Duodenal mucosa (tissue), 2 donors: ENCODE measurements around the gene CRYBG1.
"Not testable (repeated sequence)": the region's sequence is repeated elsewhere in the genome, so short reads cannot be mapped to it uniquely, and the experiment has no call there.

ENCODE experiments used
- H3K27ac ChIP-seq: one replicate; pipeline ENCODE4 v1.7.0; 2013; ENCODE audit warnings: low read depth, low read length
- H3K27me3 ChIP-seq, 2 donors: one replicate each; pipeline ENCODE4 v1.7.0; 2013; ENCODE audit warnings: low read length in 2 of 2, control low read depth in 1 of 2; ENCODE audit not compliant: insufficient read depth in 2 of 2, control insufficient read depth in 1 of 2
- H3K36me3 ChIP-seq, 2 donors: one replicate each; pipeline ENCODE4 v1.7.0; 2013; ENCODE audit warnings: low read length in 2 of 2, control low read depth in 1 of 2; ENCODE audit not compliant: insufficient read depth in 2 of 2, control insufficient read depth in 1 of 2
- H3K4me1 ChIP-seq, 2 donors: one replicate each; pipeline ENCODE4 v1.7.0; 2013; ENCODE audit warnings: low read length in 2 of 2, control low read depth in 1 of 2; ENCODE audit not compliant: insufficient read depth in 2 of 2, control insufficient read depth in 1 of 2
- H3K4me3 ChIP-seq, 2 donors: one replicate each; pipeline ENCODE4 v1.7.0; 2013; ENCODE audit warnings: low read length in 2 of 2, low read depth in 1 of 2
- H3K9ac ChIP-seq, 2 donors: one replicate each; pipeline ENCODE4 v1.7.0; 2013; ENCODE audit warnings: low read length in 2 of 2, low read depth in 1 of 2
- H3K9me3 ChIP-seq, 2 donors: one replicate each; pipeline ENCODE4 v1.7.0; 2013; ENCODE audit warnings: low read length in 2 of 2, control low read depth in 1 of 2; ENCODE audit not compliant: control insufficient read depth in 1 of 2

The CRYBG1 gene

DNA sequence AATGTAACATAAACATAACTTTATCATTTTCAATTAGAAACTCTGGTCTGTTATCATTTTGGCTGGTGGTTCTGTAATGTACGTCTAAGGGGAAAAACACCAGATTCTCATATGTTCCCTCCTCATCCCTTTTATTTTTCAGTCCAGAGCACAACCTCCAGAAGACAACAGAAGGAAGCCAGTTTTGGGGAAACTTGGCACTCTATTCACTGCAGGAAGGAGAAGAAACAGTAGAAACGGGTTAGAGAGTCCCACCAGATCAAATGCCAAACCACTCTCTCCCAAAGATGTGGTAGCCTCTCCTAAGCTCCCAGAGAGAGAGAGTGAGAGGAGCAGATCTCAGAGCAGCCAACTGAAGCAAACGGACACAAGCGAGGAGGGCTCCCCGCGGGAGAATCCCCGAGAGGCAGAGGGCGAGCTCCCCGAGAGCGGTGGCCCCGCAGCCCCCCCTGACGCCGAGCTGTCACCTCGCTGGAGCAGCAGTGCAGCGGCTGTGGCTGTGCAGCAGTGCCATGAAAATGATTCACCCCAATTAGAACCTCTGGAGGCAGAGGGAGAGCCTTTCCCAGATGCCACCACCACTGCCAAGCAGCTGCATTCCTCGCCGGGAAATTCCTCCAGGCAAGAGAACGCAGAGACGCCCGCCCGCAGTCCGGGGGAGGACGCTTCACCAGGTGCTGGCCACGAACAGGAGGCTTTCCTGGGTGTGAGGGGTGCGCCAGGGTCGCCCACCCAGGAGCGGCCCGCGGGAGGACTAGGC is 151.0 kb downstream of the CRYBG1 start:
- peaks cover 16 to 30% of the 10 kb centered on the region in 2 donors for H3K4me1 ChIP-seq
- peaks cover 0 to 4% of the 10 kb centered on the region in 2 donors for H3K27me3 ChIP-seq
- peak overlapping the region; percentile 83 to 91 for H3K9ac ChIP-seq
- peak overlapping the region; percentile 72 to 81 for H3K4me3 ChIP-seq
- H3K27ac ChIP-seq = peak overlapping the region; percentile 67
- no peaks in the 10 kb centered on the region for H3K9me3 ChIP-seq
- no peaks in the 10 kb centered on the region for H3K36me3 ChIP-seq

DNA sequence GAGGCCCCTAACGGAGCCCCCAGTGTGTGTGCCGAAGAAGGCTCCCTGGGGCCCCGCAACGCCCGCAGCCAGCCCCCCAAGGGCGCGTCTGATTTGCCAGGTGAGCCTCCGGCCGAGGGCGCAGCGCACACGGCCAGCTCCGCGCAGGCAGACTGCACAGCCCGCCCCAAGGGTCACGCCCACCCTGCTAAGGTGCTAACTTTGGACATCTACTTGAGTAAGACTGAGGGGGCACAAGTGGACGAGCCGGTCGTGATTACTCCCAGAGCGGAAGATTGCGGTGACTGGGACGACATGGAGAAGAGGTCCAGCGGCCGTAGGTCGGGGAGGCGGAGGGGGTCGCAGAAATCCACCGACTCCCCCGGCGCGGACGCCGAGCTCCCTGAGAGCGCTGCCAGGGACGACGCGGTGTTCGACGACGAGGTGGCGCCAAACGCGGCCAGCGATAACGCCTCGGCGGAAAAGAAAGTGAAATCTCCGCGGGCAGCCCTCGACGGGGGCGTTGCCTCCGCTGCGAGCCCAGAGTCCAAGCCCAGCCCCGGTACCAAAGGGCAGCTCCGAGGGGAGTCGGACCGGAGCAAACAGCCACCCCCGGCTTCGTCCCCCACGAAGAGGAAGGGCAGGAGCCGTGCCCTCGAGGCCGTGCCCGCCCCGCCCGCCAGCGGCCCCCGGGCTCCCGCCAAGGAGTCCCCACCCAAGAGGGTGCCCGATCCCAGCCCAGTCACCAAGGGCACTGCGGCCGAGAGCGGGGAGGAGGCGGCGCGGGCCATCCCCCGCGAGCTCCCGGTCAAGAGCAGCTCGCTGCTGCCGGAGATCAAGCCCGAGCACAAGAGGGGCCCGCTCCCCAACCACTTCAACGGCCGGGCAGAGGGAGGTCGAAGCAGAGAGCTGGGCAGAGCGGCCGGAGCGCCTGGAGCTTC is 151.8 kb downstream of the CRYBG1 start:
- H3K36me3 ChIP-seq = no peaks in the 10 kb centered on the region
- H3K4me3 ChIP-seq = peak overlapping the region; percentile 72 to 81
- H3K4me1 ChIP-seq = peaks cover 21 to 32% of the 10 kb centered on the region in 2 donors
- peaks cover 0 to 4% of the 10 kb centered on the region in 2 donors for H3K27me3 ChIP-seq
- H3K27ac ChIP-seq = peak overlapping the region; percentile 87
- peak overlapping the region; percentile 83 to 91 for H3K9ac ChIP-seq
- H3K9me3 ChIP-seq = no peaks in the 10 kb centered on the region

DNA sequence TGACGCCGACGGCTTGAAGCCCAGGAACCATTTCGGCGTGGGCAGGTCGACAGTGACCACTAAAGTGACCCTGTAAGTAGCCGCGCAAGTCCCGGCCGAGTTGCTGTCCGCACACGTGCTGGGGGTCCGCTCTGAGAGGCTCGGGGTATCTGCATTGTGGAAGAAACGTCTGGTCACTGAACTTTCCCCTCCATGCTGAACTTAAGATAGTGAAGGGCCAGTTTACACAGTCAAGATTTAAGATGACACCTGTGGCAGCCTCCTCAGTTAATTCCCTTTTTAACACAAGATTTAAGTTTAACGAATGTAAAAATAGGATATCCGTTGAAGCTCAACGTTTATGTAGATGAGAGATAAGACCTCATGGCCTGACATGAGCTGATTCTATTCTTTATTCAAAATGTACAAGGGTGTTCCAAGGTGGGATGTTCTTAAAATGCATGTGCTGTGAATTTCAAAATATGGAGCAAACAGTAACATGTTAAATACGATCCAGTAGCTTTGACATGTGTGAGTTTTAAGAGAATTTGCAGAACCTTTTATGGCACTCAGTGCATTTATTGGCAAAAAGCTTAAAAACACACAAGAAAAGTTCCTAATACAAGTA is 152.6 kb downstream of the CRYBG1 start:
- Histone ChIP-seq H3K27me3 (peaks cover 0 to 4% of the 10 kb centered on the region in 2 donors), H3K4me1 (peaks cover 26 to 32% of the 10 kb centered on the region in 2 donors), H3K9ac (peak overlapping the region; percentile 83 to 91), H3K36me3 (no peaks in the 10 kb centered on the region), H3K27ac (peak overlapping the region; percentile 87), H3K9me3 (no peaks in the 10 kb centered on the region), H3K4me3 (peak overlapping the region; percentile 72 to 81)

DNA sequence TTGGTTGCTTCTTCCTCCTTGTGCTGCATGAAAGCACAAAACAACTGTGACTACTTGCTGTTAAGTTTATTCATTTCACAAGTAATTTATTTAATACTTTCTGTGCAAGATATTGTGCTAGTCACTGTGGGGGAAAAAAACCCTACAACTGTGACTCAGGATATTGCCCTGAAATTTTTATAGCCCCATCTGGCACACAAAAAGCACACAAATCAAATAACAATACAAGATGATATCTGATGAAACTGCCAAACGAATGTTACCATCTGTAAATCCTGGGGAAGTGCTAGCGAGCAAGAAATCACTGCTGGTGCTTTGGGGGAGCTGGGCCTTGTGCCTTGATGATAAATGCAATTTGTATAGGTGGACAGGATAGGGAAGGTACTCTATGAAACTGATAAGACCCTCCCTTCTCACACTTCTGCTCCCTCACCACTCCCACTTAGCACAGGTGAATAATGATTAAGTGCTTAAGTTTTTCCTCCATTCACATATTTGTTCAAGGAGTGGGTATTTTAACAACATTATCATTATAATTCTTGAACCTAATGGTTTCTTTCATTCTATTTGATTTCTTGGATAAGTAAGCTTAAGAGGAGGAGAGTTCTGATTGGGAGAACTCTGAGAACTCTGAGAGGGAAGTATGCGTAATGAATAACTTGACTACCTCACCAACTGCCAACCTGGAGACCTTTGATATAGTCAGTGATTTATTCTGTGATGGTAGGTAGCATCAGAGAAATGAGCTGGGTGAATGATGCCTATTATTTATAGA is 153.5 kb downstream of the CRYBG1 start:
- Histone ChIP-seq H3K27me3 (peaks cover 0 to 4% of the 10 kb centered on the region in 2 donors), H3K27ac (peak overlapping the region; percentile 87), H3K9me3 (no peaks in the 10 kb centered on the region), H3K4me3 (peak overlapping the region; percentile 72 to 81), H3K4me1 (peaks cover 26 to 32% of the 10 kb centered on the region in 2 donors), H3K36me3 (no peaks in the 10 kb centered on the region), H3K9ac (peak overlapping the region; percentile 83 to 91)

DNA sequence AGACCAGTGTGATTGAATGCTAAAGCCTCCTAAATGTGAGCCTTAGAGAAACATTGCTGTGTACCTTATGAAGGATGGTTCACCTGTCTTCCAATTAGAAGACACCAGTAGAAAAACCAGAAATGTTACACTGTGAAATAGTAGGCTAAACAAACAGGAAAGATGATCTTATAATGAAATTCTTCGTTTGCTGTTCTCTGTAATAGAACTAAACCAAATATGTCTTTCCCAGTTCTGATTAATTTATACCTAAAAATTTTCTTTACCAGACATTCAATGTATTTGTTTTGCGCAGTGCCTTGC is 154.0 kb downstream of the CRYBG1 start:
- Histone ChIP-seq H3K27ac (peak overlapping the region; percentile 11), H3K27me3 (peaks cover 0 to 4% of the 10 kb centered on the region in 2 donors), H3K4me3 (peak overlapping the region; percentile 72 to 81), H3K36me3 (peaks cover 0 to 2% of the 10 kb centered on the region in 2 donors), H3K9ac (peak overlapping the region; percentile 2 to 83), H3K4me1 (peaks cover 25 to 33% of the 10 kb centered on the region in 2 donors), H3K9me3 (no peaks in the 10 kb centered on the region)

DNA sequence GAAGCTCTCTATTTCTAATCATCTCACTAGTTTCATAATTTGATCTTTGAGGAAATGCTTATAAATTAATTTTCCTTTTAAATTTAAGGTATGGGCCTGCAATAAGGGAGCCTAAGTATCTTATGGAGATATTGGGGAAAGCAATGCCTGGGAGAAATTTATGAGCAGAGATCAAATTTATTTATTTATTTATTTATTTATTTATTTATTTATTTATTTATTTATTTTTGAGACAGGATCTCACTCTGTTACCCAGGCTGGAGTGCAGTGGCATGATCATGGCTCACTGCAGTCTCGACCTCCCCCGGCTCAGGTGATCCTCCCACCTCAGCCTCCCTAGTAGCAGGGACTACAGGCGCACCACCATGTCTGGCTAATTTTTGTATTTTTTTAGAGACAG is 155.1 kb downstream of the CRYBG1 start:
- Histone ChIP-seq H3K9ac (peak overlapping the region; percentile 2 to 83), H3K4me1 (peaks cover 31 to 36% of the 10 kb centered on the region in 2 donors), H3K4me3 (peak overlapping the region; percentile 72 to 81), H3K36me3 (peaks cover 4 to 12% of the 10 kb centered on the region in 2 donors)
- H3K27ac ChIP-seq, H3K9me3 ChIP-seq, H3K27me3 ChIP-seq: not testable (repeated sequence)

DNA sequence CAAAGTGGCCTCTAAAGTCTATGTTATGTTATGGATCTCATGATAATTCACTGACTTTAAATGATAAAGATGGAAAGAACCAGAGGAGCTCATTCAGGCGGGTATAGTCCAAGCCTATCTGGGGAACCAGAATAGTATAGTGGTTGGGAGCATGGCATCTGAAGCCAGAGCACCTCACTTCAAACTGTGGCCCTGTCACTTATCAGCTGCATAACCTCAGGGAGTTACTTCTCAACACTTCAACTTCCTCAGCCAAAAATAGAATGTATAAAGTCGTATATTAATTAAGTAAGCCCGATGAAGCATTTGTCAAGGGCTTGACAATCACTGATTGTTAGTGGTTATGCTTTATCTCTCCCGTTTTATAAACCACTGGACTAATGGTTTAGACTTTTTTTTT is 156.1 kb downstream of the CRYBG1 start:
- H3K27ac ChIP-seq = no peak overlapping the region
- peaks cover 7 to 17% of the 10 kb centered on the region in 2 donors for H3K36me3 ChIP-seq
- peaks cover 35 to 36% of the 10 kb centered on the region in 2 donors for H3K4me1 ChIP-seq
- no peaks in the 10 kb centered on the region for H3K9me3 ChIP-seq
- no peaks in the 10 kb centered on the region for H3K27me3 ChIP-seq
- no peak overlapping the region for H3K9ac ChIP-seq
- no peak overlapping the region for H3K4me3 ChIP-seq

DNA sequence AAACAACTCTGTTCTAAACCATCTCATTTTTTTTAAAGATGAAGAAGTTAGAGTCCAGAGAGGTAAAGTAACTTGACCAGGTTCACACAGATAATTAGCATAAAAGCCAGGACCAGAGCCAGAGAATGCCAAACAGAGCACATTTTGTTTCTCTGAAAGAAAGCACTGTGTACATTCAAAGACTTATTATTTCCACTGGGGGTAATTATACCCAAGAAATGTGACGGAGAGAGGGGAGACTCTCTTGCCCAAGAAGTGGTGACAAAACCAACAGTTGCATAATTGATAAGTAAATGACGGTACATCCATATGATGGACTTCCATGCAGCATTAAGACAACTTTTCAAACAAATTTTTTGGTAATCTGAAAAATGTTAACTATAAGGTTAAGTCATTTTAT is 157.2 kb downstream of the CRYBG1 start:
- Histone ChIP-seq H3K9ac (no peak overlapping the region), H3K27me3 (no peaks in the 10 kb centered on the region), H3K36me3 (peaks cover 7 to 17% of the 10 kb centered on the region in 2 donors), H3K4me1 (peaks cover 29 to 44% of the 10 kb centered on the region in 2 donors), H3K9me3 (no peaks in the 10 kb centered on the region), H3K4me3 (no peak overlapping the region), H3K27ac (no peak overlapping the region)

DNA sequence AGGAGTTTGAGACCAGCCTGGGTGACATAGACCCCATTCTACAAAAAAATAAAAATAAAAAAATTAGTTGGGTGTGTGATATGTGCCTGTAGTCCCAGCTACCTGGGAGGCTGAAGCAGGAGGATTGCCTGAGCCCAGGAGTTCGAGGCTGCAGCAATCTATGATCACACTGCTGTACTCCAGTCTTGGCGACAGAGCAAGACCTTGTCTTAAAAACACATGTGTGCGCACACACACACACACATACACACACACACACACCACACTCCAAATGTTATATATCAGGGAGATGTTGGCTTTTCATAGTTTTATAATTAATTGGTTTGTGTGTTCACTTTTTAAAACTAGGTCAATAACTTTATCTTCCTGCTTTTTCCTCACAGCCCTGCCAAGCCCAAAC is 158.2 kb downstream of the CRYBG1 start:
- peak overlapping the region; percentile 7 for H3K27ac ChIP-seq

More for the DNA sequence above, 158.2 kb downstream of the CRYBG1 start:
- peaks cover 29 to 44% of the 10 kb centered on the region in 2 donors for H3K4me1 ChIP-seq
- peak overlapping the region in 1 of 2 donors; percentile 0 for H3K4me3 ChIP-seq
- H3K27me3 ChIP-seq = no peaks in the 10 kb centered on the region
- no peaks in the 10 kb centered on the region for H3K9me3 ChIP-seq
- peaks cover 7 to 17% of the 10 kb centered on the region in 2 donors for H3K36me3 ChIP-seq
- no peak overlapping the region for H3K9ac ChIP-seq
